Measurements from ENCODE around the gene ITGBL1. TPM values are rescaled to one million over a fixed set of nuclear protein-coding genes. Genes with fewer than 3 reads are reported as not detected.
A peak's percentile ranks its signal among the peaks of the same experiment; 100 is the strongest.

The ITGBL1 gene
- total and polyA plus RNA-seq, 8 donors, result 0.63 to 9.5 (median 1.6) TPM

DNA sequence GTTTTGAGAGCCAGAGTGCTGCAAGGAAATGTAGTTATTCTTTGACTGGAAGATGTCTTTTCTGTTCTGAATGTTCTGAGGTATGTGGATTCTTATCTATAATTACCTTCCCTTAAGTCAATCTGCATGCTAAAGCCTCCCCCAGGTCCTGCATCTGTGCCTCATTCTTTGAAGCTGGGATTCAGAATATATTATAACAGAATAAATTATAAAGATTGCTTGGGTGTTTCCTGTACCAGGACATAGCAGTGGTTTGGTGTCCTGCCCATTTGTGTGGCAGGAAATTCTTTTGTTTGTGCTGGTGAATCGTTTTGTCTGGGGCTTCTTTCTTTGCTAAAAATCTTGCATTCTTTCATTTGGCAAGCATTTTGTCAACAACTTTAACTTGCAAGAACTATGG, 60.2 kb downstream of the ITGBL1 start:
- Histone ChIP-seq H3K9me3 (no peaks in the 10 kb centered on the region), H3K4me1 (no peaks in the 10 kb centered on the region), H3K36me3 (no peaks in the 10 kb centered on the region), H3K27me3 (no peaks in the 10 kb centered on the region), H3K27ac (no peak overlapping the region), H3K4me3 (no peak overlapping the region)
- no peak for ATAC-seq
- WGBS, 2 donors, result 11 to 17% methylated on average over 1 of the region's 1 CpG
- intact Hi-C loops (cut with DNase I), result no loop called here
- DNase-seq, result no peak
- FAIRE-seq, result no peak
- TF ChIP-seq, protein P1, sequence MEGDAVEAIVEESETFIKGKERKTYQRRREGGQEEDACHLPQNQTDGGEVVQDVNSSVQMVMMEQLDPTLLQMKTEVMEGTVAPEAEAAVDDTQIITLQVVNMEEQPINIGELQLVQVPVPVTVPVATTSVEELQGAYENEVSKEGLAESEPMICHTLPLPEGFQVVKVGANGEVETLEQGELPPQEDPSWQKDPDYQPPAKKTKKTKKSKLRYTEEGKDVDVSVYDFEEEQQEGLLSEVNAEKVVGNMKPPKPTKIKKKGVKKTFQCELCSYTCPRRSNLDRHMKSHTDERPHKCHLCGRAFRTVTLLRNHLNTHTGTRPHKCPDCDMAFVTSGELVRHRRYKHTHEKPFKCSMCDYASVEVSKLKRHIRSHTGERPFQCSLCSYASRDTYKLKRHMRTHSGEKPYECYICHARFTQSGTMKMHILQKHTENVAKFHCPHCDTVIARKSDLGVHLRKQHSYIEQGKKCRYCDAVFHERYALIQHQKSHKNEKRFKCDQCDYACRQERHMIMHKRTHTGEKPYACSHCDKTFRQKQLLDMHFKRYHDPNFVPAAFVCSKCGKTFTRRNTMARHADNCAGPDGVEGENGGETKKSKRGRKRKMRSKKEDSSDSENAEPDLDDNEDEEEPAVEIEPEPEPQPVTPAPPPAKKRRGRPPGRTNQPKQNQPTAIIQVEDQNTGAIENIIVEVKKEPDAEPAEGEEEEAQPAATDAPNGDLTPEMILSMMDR (IDR thresholded peaks at IDR 0.05), result no peak

DNA sequence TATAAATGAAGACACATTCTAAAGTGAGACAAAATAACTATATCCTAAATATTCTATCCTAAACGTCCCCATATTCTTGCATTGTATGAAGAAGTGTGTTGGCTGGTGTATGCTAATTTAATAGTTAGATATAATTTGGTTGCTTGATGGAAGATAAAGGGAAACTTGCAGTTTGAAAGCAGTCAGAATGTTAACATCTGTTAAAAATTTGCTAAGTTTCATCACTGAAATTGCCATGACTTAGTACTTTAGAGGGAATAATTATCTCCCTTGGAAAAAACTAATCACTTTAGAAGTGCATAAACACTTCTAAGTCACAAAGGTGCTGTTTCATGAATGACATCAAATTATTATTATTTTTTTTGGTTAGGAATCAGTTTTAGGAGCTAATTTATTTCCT, 61.6 kb downstream of the ITGBL1 start:
- Histone ChIP-seq H3K36me3 (no peaks in the 10 kb centered on the region), H3K4me1 (no peaks in the 10 kb centered on the region), H3K27ac (no peak overlapping the region), H3K9me3 (no peaks in the 10 kb centered on the region), H3K4me3 (no peak overlapping the region), H3K27me3 (no peaks in the 10 kb centered on the region)
- TF ChIP-seq, protein P1 (IDR thresholded peaks at IDR 0.05), result no peak
- DNase-seq (no peak), ATAC-seq (no peak), FAIRE-seq (no peak)
- intact Hi-C loops (cut with DNase I), result no loop called here
- WGBS, 2 donors, result 31 to 38% methylated on average over 1 of the region's 1 CpG

DNA sequence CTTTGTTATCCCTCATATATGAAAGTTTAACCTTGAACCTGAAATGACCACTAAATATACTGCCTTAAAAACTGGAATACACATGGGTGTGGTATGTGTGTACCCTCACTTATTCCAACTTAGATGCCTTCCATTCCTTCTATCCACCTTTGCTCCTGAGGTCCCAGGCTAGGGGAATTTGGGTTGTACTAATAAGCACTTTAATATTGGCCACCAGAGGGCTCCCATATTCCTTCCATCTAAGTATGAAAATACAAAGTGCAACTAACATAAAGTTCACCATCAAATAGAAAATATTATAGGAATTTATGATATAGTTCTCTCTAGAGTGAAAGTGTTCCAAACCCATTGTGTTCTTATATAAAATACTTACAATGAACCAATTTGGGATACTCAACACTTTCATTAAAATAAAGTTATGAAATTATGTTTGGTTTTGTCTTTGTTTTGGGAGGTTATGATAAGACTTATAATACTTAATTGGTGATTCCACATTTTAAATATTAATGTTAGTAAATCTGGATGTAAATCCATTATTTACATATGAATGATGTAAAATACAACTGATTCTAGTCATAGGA, 62.3 kb downstream of the ITGBL1 start:
- Histone ChIP-seq H3K9me3 (no peaks in the 10 kb centered on the region), H3K4me3 (no peak overlapping the region), H3K27me3 (no peaks in the 10 kb centered on the region), H3K4me1 (no peaks in the 10 kb centered on the region), H3K36me3 (no peaks in the 10 kb centered on the region), H3K27ac (no peak overlapping the region)
- intact Hi-C loops (cut with DNase I), result loop anchor here in 1 of 3 donors (5.0 kb wide), 1 partner anchor 243 kb away; no protein-coding TSS in a partner anchor
- peak in 1 of 6 donors; percentile 17 for DNase-seq
- FAIRE-seq, result peak; percentile 70
- TF ChIP-seq, protein P1 (IDR thresholded peaks at IDR 0.05), result peak in 3 of 4 donors; percentile 20 to 58 (median 48)
- ATAC-seq, result peak in 3 of 4 donors; percentile 70 to 76 (median 76)

DNA sequence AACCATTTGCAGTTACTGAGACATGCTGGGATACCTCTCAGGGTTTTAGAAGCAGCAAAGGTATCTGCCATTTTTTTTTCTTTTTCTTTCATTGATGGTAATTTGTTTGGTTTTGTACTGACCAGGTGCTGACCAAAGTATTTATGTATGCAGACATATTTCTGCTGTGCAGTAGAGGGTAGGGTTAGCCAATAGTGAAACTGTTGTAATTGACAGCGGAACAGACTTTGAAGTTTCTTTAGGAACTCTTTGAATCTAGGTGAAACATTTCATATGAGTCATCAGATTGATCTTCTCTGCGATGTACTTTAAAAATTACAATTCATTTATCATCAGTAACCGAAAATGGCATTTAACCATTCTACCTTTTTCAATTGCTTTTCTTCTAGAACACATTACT, 63.0 kb downstream of the ITGBL1 start:
- H3K27me3 ChIP-seq, result no peaks in the 10 kb centered on the region
- no peaks in the 10 kb centered on the region for H3K36me3 ChIP-seq
- intact Hi-C loops (cut with DNase I), result loop anchor here in 1 of 3 donors (5.0 kb wide), 1 partner anchor 242 kb away; no protein-coding TSS in a partner anchor
- H3K4me3 ChIP-seq, result no peak overlapping the region
- DNase-seq (no peak), FAIRE-seq (no peak), ATAC-seq (no peak)
- no peak overlapping the region for H3K27ac ChIP-seq
- 67 to 80% methylated on average over 3 of the region's 3 CpGs for WGBS, 2 donors
- TF ChIP-seq, protein P1 (IDR thresholded peaks at IDR 0.05), result no peak
- H3K4me1 ChIP-seq, result no peaks in the 10 kb centered on the region
- no peaks in the 10 kb centered on the region for H3K9me3 ChIP-seq

DNA sequence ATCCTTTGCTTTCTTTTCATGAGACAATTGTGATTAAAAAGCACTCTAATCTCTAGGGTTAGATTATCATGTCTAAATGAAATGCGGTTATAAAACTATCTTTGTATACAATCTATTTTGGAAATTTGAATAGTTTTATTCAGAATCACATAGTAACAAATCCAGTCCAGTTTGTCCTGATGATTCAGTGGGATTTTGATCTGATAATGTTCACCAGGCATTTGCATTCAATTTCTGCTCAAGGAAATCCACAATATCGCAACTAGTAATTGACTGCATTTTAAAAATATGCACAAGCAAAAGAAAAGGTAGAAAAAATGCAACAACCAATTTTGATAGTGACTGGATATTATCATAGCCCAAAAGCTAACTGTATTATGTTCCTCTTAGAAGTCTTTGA, 63.8 kb downstream of the ITGBL1 start:
- no peaks in the 10 kb centered on the region for H3K9me3 ChIP-seq
- ATAC-seq (no peak), FAIRE-seq (no peak), DNase-seq (no peak)
- H3K4me3 ChIP-seq, result no peak overlapping the region
- TF ChIP-seq, protein P1 (IDR thresholded peaks at IDR 0.05), result no peak
- no peak overlapping the region for H3K27ac ChIP-seq
- intact Hi-C loops (cut with DNase I), result loop anchor here in 1 of 3 donors (5.0 kb wide), 1 partner anchor 241 kb away; no protein-coding TSS in a partner anchor
- H3K4me1 ChIP-seq, result no peaks in the 10 kb centered on the region
- H3K36me3 ChIP-seq, result no peaks in the 10 kb centered on the region
- WGBS, 2 donors, result 73 to 80% methylated on average over 2 of the region's 2 CpGs
- no peaks in the 10 kb centered on the region for H3K27me3 ChIP-seq

Measured in pancreas (tissue), 10 donors.